ENCODE measurements around the gene KIFC3.
"Not testable (repeated sequence)": the region's sequence is repeated elsewhere in the genome, so short reads cannot be mapped to it uniquely, and the experiment has no call there.

The KIFC3 gene, protein sequence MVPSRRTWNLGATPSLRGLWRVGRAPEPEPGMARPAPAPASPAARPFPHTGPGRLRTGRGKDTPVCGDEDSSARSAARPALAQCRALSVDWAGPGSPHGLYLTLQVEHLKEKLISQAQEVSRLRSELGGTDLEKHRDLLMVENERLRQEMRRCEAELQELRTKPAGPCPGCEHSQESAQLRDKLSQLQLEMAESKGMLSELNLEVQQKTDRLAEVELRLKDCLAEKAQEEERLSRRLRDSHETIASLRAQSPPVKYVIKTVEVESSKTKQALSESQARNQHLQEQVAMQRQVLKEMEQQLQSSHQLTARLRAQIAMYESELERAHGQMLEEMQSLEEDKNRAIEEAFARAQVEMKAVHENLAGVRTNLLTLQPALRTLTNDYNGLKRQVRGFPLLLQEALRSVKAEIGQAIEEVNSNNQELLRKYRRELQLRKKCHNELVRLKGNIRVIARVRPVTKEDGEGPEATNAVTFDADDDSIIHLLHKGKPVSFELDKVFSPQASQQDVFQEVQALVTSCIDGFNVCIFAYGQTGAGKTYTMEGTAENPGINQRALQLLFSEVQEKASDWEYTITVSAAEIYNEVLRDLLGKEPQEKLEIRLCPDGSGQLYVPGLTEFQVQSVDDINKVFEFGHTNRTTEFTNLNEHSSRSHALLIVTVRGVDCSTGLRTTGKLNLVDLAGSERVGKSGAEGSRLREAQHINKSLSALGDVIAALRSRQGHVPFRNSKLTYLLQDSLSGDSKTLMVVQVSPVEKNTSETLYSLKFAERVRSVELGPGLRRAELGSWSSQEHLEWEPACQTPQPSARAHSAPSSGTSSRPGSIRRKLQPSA

GRCh38 chr16:57802341-57803133 is at the start of gene KIFC3:
Gene KIFC3 (minus strand): TSS chr16:57802491. CDS start chr16:57798243, 4,248 bp downstream.
- peak in 54 of 56 donors; percentile 29 to 91 (median 74) for DNase-seq

DNA sequence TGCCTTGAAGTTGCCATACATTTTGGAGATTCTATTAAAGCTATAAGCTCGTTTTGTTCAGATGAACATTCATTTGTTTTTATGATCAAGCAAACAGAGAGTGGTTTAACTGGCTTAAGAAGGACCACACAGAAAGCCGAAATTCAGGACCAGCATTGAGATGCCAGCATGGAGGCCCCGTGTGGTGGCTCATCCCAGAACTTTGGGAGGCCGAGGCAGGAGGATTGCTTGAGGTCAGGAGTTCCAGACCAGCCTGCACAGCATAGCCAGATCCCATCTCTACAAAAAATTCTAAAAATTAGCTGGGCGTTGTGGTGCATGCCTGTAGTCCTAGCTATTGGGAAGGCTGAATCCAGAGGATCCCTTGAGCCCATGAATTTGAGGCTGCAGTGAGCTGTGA is 45.9 kb upstream of the KIFC3 start:
- DNase-seq: no peak

DNA sequence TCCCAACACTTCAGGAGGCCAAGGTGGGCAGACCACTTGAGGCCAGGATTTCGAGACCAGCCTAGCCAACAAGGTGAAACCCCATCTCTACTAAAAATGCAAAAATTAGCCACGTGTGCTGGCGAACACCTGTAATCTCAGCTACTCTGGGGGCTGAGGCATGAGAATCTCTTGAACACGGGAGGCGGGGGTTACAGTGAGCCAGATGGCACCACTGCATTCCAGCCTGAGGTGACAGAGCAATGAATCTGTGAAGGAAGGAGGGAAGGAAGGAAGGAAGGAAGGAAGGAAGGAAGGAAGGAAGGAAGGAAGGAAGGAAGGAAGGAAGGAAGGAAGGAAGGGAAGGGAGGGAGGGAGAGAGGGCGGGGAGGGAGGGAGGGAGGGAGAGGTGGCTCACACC is 44.6 kb upstream of the KIFC3 start:
- DNase-seq: not testable (repeated sequence)

DNA sequence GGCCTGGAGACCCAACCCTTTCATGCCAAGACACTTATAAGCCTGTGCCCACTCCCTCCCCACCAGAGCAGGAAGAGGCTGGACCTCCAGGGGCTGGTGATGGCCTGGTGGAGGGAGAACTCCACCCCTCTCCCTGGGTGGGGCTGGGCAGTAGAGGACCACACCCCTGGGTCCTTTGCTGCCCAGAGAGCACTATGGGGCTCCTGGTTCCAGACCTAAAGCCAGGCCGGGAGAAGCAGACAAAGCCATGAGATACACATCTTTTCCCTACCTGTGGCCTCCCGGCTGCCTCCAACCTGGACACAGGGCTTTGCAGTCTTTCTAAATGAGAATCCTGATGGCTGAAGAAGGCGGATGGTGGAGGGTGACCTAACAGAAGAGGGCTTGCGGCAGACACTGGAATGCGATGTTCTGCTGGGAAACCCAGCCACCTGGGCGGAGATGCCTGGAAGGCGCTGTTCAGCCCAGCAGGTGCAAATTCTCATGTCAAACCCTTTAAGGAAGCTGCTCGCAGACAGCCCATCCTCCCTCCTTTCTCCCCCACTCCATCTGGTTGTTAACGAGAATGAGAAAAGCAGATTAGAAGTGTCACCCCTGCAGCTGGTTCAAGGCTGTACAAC is 43.9 kb upstream of the KIFC3 start:
- no peak for DNase-seq

DNA sequence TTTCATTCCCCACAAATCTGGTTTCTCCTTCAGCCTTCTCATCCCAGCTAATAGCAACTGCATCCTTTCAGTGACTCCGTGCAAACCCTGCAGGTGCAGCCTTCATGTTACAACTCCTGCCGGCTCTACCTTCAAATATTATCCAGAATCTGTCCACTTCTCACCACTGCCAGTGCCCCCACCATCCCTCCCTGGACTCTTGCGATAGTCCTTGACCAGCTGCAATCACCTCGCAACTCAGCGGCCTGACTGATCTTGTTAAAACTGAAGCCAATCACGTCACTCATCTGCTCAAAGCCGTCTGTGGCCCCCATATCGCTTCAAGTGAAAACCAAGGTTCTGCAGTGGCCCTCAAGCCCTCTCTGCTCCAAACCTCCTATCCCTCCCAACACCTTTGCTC is 42.8 kb upstream of the KIFC3 start:
- no peak for DNase-seq

DNA sequence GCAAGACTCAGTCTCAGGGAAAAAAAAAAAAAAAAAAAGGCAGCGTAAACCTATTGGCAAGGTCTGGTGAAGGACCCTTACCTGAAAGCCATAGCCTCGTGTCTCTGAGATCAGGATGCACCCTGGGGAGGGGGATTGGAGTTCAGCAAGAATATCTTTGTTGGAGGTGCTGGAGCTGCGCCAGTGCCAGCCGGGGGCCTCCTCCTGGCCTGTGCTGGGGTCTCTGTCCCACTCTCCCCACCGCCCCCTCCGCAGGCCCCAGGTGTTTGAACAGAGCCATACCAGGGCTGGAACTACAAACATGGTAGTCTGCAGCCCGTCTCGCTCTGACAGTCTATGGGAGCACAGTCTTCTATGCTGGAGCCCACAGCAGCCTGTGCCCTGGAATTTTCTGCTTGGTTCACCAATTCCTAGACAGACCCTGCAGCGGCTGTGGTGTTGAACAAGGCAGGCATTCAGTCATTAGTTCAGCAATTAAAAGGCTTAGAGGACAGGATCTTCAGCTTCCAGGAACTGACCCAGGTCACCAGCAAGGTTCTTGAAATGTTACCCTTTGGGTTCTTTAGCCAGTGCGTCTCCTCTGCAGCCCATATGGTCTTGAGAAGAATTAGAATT is 42.2 kb upstream of the KIFC3 start:
- DNase-seq: no peak

DNA sequence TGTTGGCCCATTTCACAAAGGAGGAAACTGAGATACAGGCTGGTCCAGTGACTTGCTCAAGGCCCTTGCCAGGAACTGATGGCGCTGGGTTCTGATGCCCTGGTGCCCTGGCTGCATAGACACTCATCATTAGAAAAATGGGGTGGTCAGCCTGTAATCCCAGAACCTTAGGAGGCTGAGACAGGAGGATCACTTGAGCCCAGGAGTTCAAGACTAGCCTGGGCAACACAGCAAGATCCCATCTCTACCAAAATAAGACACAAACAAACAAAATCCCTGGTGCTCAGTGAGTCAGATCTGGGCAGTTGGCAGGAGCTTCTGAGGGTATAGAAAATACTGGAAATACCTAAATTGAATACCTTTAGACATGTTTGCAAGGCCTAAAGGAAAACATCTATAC is 41.1 kb upstream of the KIFC3 start:
- no peak for DNase-seq

GRCh38 chr16:57842601-57843000 is 40.3 kb upstream of the KIFC3 start:
- no peak for DNase-seq

DNA sequence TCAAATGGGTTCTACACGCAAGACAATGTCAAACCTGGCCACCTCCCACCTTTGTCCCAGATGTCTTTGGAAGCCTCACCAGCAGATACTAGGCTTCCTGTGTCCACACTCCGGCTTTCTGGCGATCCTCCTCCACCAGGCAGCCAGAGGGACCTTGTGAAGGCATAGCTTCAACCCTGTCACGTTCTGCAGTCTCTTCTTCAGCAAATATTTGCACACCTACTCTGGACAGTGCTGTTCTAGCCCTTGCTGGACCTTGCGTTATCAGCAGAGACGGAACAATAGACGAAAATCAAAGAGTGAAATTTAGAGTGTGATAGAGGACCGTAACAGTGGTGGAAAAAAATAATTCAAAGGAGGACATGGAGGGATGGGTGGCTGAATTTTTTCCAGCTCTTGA is 38.5 kb upstream of the KIFC3 start:
- DNase-seq: no peak

DNA sequence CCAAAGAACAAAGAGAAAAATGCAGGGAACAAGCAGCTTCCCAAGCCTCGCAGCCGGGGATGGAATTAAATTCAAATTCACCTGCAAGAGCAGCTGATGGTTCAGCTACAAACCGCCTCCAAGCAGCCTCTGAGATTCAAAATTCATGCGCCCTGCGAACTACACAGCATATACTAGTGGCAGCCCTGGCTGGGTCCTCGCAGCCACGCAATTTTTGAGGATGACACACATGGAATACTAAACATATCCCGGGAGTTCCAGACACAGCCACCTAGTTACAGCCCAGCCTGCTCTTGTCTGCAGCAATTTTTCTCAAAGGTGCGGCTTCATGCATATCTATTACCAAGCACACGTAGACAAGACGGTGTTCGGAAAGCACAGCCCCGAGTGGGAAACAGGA is 35.9 kb upstream of the KIFC3 start:
- peak in 37 of 56 donors; percentile 7 to 79 (median 41) for DNase-seq

DNA sequence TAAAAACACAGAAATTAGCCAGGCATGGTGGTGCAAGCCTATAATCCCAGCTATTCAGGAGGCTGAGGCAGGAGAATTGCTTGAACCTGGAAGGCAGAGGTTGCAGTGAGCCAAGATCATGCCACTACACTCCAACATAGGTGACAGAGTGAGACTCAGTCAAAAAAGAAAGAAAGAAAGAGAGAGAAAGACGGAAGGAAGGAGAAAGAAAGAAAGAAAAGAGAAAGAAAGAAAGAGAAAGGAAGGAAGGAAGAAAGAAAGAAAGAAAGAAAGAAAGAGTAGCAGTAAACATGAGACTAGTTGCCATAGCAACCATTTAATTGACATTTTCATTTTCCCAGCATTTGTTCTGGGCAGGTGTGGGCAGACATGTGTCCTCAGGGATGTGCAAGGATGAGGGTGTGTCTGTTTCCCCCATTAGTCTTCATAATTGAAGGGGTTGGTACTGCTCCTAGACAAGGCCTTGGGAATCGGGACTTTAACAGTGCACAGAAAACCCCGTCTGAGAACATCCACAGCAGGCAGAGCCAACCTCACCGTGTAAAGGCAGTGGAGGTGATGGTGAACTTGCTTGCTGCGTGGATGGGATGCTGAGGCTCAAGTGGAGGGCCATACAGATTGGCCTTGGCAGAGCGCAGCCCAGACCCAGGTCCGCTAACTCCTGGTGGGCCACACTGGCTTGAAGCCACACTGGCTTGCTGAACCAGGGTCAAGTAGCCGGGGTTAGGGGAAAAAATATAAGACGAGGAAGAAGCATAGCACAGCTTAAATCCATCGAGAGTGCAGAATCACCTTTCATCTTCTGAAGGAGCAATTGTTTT is 35.2 kb upstream of the KIFC3 start:
- peak in 3 of 56 donors; percentile 15 to 17 (median 16) for DNase-seq

DNA sequence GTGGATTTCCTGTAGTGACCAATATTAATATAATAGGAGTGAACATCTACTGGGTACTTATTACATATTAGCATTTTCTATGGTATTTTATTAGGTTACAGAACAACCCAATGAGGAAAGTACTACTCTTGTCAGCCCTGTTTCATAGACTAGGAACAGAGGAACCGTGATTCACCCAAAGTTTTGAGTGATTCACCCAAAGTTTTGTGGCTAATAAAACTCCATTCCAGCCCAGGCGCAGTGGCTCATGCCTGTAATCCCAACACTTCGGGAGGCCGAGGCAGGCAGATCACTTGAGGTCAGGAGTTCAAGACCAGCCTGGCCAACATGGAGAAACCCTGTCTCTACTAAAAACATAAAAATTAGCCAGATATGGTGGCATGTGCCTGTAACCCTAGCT is 33.1 kb upstream of the KIFC3 start:
- DNase-seq: not testable (repeated sequence)

- DNase-seq: peak in 24 of 56 donors; percentile 6 to 67 (median 30)
These were observed 32.6 kb upstream of the KIFC3 start for GRCh38 chr16:57834936-57835335.

DNA sequence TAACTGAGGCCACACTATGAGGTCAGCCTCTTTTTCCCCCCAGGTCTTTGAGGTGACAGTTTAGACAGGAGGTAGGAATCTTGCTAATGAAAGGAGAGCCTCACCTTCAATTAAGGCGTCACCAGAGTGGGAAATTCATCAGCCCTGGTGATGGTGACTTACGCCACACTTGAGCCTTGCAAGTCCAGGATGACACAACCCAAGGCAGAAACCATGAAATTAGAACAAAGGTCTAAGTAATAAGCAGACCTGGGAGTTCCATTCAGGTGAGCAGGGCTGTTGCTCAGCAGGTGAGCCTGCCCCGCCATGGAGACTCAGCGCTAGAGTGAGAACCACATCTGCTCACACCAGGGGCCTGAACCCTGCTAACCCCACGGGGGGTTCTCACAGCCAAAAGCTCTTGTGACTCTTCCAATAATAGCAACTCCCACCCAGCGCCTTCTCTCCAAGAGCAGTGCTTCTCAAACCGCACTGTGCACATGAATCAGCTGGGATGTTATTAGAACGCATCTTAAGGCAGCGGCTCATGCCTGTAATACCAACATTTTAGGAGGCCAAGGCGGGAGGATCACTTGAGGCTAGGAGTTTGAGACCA is 28.7 kb upstream of the KIFC3 start:
- DNase-seq: no peak

DNA sequence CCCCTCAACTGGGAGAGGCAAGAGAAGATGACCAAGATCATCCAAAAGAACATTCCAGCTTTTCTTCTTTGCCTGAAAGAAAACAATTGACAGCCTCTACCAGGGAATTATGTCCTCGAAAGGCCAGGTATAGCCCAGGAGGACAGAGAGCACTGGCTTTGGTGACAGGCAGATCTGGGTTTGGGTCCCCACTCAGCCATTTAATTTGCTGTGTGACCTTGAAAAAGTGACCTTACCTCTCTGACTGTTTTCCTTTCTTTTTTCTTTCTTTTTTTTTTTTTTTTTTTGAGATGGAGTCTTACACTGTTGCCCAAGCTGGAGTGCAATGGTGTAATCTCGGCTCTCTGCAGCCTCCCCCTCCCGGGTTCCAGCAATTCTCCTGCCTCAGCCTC is 27.7 kb upstream of the KIFC3 start:
- DNase-seq: no peak

- DNase-seq: no peak
These were observed 26.2 kb upstream of the KIFC3 start for GRCh38 chr16:57828272-57829161.

DNA sequence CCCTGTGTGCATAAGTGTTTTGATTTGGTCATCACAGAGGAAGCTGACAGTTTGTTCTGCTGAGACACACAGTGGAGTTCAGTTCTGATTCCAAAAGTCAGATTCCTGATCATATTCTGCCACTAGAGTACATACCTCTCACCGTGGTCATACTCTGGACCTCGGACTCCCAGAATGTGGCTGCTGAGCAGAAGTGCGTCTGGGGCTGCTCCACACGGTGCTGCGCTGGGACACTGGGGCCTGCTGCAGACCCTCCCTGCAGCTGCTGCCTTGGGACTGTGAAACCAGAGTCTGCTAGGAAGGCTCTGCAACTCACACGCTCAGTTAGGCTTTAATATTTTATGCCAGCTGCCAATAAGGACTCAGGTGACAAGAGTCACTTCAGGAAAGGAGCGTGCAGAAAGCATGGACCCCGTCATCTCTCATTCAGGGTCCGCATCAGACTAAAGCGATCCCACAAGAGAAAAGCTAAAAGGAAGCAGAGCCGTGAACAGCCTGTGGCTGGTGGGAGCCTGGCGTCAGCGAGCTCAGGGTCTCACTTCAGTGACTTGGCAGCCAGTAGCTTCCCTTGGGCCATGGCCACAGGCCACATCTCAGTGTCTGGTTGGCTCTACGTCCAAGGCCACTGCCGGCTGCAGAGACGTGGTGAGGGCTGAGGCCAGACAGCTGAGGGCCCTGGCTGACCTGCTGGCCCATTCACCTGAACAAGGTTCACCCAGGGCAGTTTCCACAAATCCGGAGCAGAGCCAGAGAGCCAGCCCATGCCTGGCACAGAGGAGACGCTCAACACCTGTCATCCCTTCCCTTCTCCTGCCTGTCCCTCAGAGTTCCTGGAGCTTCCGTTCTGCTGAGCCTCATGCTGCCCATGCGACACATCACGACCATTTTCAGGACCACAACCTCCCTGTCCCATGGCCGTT is 24.7 kb upstream of the KIFC3 start:
- DNase-seq: no peak
